ENCODE data around the gene GRK1.

GRK1 gene

DNA sequence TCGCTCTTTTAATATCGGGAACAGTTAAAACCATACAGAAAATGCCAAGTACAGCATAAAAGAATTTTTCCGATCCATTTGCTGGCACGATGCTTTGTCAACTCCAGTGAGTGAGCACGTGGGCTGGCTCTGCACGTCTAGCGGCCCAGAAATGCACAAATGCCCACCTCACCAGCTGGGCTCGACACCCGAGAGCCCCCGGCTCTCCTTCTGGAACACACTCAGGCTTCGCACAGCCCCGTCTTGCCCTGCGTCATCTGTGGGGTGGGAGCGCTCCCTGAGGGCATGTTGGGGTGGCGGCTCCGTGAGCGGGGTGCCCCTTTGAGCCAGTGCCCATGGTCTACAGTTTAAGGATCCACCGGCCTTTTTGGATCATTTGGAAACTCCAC lies 33.5 kb upstream of the GRK1 start:
- no peak for DNase-seq

DNA sequence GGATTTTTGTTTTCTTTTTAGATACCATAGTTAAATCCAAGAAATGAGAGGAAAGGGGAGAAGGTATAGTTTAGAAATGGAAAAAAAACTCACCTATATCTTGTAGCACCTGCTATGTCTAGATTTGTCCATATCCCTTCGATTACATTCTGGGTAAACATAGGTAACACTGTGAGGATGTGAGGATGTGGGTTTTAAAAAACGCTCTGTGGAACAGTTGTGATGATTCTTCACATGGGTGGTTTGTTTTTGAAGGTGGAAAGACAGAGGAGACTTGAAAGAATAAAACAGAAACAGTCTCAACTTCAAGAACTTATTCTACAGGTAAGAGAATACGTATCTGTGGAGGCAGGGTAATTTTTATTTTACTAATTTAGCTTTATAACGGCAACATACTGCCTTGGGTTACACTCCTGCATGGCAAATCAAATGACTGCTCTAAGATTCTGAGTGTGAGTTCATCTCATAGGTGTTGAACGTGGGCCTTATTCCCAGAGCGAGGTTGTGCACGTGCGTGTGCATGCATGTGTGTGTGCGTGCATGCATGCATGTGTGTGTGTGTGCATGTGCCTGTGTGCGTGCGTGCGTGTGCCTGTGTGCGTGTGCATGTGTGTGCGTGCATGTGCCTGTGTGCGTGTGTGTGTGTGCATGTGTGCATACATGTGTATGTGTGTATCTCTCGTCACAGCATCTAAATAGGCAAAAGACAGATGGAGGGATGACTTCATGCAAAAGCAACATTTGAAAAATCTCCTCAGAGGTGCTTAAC lies 32.6 kb upstream of the GRK1 start:
- DNase-seq = no peak

DNA sequence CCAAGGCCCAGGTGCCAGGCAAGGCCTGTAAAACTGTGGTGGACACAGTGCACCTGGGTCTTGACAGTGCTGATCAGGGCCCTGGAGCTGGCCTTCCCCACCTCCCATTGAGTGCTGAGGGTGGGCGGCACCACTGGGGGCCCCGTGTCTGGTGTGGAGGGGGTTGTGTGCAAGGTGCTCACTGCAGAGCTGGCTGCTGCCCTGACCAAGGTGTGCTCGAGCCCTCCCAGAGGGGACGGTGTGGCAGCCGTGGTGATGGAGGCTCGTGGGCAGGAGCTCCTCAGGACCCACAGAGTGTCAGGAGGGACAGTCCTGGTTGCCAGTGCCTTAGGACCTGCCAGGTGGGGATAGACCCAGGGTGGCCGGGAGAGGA lies 32.0 kb upstream of the GRK1 start:
- DNase-seq = no peak

DNA sequence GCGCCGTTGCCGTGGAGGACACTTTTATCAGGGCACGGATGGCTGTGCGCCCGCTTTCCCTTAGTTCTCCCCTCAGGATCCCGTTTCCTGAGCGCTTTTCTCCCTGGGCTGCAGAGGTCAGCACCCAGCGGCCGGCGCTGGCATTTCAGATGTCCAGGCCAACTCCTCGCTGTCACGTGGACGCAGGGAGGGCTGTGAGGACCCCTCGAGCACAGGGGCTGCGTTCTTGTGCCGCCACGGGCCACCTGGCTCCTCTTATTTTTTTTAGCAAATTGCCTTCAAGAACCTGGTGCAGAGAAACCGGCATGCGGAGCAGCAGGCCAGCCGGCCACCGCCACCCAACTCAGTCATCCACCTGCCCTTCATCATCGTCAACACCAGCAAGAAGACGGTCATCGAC lies 31.3 kb upstream of the GRK1 start:
- no peak for DNase-seq

DNA sequence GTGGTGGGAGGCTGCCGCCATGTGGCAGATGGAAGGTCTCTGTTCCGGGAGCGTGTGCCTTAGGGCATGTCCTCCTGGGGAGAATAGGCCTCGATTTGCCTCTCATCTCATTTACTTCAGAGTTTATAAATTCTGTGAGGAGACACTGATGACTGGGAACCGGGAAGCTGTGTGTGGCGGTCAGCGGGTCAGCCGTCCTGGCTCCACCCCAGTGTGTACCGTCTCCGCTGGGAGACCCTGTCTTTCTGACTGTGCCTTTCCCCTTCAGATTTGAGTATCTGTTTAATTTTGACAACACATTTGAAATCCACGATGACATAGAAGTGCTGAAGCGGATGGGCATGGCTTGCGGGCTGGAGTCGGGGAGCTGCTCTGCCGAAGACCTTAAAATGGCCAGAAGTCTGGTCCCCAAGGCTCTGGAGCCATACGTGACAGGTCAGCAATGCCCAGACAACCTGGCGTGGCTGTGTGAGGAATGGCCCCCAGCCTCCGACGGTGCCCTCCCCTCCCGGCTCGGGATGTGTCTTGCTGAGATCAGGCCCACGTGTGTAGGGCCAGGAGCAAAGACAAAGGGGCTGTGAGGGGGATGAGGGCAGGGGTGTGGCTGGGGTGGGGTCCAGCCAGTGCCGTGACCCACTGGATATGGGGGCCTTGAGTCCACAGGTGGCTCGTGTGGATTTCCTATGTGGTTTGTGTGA lies 30.6 kb upstream of the GRK1 start:
- no peak for DNase-seq

DNA sequence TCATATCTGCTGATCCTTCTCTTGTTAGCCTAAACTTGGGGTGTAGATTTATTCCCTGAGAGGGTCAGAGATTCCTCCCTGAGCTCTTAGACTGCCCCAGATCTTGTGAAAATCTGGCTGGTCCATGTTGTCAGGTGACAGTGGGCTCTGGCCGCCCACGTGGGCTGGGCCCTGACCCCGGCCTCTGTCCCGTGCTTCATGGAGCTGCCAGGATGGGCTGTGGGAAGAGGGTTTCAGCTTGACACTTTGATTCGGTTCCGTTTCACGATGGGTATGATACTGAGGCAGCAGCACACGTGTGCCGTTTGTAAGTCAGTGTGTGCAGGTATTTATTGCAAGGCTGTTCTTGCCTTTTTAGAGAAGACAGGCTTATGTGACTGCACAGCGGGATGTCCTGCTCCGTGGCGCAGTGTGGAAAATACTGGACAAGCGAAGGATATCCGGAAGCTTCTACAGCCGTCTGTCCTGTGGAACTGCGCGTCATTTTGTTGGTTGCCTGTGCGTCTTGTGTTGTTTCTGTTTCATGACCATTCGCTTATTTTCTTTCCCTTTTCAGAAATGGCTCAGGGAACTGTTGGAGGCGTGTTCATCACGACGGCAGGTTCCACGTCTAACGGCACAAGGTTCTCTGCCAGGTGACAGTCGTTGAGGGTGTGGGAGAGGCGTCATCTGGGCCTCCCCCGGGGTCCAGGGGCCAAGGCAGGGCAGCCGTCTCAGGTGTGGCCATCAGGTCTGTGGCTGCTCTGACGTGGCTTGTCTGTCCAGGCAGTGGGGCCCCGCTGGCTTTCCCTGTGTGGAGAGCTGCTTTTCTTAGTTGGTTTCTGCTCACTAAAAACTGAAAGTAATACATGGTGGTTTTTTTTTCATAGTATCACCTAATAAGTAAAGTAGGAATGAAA lies 29.5 kb upstream of the GRK1 start:
- DNase-seq = no peak

DNA sequence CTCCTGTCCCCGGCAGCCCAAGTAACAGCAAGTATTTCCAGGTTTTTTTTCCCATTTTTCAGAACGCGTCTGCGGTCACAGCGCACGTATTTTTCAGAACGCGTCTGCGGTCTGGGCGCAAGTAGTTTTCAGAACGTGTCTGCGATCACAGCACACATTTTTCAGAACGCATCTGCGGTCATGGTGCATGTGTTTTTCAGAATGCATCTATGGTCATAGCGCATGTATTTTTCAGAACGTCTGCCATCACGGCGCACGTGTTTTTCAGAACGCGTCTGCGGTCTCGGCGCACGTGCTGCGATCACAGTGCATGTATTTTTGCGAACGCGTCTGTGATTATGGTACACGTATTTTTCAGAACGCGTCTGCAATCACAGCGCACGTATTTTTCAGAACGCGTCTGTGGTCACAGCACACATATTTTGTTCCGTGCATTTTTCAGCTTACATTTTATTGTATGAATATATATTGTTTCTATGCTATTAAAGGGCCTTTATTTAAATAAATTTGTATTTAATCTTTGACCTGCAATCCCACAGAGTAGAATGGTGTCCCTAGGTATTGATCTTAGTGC lies 28.8 kb upstream of the GRK1 start:
- DNase-seq = no peak

DNA sequence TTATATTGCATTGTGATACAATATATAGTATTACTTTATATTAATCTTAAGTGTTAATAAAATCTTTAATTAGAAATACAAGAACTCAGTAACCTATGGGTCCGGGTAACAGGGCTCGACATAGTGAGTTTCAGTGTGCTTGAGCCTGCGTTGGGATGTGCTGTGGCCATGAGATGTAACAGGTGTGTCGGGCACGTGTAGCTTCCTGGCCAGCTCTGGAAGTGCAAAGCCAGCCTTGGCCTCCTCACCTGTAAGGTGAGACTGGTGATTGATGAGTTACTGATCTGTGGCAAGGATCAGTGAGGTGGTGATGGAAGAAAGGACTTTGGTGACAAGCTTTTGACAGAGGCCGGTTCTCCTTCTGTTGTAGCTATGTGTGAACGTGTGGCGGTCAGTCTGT lies 28.2 kb upstream of the GRK1 start:
- DNase-seq = no peak

DNA sequence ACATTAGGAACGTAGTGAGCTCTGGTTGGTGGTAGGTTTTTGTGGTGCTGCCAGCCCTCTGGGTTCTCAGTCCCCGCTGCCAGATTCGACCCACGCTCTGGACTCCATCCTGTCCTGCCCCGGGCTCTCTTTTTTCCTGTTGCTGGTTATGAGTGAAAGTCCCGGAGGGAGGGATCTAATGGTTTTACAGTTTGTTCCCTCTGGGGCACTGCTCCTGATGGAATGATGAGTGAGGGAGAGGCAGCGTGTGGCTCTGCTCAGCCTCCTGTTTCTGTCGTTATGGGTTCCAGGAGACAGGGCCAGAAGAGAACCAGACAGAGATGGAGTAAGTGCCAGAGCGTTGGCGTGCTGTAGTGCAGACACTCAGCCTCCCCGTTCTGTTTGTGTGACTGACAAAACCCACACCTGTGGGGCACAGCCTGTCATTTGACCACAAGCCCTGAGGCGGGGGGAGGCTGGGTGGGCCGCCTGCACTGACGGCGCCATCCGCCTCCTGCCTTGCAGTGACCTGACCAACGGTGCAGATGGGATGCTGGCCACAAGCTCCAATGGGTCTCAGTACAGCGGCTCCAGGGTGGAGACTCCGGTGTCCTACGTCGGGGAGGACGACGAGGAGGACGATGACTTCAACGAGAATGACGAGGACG lies 27.3 kb upstream of the GRK1 start:
- DNase-seq = no peak

DNA sequence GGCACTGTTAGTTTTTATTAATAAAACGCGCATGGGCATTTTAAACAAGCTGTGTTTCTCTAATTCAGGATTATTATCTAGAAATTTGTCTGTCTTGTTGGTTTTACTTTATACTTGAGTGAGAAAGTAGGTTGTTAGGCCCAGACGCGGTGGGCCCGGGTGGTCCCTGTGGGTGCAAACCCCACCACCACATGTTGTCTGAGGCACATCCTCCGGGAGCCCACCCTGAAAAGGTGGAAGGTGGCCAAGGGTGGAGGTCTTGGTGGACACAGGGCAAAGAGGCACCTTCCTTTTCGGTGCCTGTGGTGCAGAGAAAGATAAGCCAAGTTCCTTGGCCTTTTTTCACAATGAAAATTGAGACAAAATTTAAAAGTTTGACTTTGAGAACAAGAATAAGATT lies 25.6 kb upstream of the GRK1 start:
- no peak for DNase-seq

DNA sequence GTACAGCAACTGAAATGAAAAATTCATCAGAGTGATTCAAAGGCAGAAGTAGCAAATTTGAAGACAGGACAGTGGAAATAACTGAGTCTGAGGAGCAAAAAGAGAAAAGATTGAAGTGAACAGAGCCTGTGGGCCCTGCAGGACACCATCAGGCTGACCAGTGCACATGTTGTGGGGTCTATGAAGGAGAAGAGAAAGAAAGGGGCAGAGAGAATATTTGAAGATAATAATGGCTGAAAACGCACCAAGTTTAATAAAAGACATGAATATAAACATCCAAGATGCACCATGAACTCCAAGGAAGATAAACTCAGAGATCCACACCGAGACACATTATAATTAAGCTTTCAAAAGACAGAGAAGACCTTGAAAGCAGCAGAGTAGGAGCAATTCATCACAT lies 24.5 kb upstream of the GRK1 start:
- DNase-seq = no peak

DNA sequence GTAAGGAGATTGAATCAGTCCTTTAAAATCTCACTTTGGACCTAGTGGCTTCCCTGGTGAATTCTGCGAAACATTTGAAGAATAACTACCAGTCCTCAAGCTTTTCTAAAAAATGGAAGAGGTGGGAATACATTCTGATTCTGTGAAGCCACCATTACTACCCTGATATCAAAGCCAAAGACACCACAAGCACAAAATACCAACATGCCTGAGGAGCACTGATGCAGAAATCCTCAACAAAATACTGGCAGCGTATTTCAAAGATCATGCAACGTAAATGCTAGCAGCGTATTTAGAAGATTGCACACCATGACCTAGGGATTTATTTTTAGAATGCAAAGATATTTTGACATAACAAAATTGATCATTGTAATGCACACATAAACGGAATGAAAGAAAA lies 23.4 kb upstream of the GRK1 start:
- DNase-seq = no peak

DNA sequence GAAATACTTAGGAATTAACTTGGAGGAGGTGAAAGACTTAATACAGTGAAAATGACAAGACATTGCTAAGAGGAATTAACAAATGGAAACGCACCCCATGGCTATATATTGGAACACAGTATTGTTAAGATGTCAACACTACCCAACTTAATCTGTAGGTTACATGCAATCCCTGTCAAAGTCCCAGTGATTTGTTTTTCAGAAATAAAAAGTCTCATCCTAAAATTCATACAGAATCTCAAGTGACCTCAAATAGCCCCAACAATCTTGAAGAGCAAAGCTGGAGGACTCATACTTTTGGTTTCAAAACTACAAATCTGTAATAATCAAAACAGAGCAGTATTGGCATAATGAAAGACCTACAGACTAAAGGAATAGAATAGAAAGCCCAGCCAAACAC lies 22.2 kb upstream of the GRK1 start:
- DNase-seq = no peak

DNA sequence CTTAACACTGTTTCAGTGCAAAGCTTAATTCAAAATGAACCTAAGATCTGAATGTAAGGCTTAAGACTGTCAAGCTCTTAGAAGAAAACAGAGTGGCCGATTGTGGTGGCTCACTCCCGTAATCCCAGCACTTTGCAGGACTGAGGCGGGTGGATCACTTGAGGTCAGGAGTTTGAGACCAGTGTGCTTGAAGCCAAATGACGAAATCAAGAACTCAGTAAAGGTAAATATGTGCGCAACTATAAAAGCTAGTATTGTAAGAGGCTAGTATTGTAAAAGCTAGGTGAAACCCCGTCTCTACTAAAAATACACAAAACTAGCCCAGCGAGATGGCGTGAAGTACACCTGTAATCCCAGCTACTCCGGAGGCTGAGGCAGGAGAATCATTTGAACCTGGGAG lies 21.7 kb upstream of the GRK1 start:
- no peak for DNase-seq

DNA sequence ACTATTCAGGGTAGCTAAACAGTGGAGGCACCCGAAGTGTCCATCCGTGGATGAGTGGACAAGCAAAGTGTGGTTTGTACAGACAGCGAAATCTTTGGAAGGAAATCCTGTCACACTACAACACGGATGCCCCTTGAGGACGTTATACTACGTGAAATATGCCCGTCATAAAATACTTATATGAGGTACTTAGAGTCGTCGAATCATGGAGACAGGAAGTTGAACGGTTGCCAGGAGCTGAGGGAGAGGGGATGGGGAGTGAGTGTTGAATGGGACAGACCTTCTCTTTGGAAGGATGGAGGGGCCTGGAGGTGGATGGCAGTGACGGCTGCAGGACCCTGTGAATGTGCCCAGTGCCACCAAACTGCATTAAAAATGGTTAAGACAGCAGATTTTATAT lies 20.6 kb upstream of the GRK1 start:
- no peak for DNase-seq

DNA sequence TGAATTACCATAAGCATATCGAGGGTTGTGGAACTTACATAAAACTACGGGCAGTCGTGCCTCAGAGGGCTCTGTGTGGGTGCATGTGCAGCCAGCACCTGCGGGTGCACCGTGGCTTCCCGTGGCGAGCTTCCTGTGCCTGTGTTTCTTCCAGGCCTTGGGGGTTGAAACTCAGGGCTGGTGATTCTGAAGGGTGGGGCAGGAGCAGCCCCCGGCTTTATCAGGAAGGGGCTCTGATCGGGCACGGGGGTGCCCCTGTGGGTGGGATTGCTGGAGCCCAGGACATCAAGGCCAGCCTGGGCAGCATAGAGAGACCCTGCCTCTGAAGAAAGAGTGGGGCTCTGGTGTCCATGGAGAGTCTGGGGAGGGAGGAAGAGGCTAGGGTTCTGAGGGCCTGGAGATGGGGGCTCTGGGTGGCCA lies 20.1 kb upstream of the GRK1 start:
- no peak for DNase-seq

DNA sequence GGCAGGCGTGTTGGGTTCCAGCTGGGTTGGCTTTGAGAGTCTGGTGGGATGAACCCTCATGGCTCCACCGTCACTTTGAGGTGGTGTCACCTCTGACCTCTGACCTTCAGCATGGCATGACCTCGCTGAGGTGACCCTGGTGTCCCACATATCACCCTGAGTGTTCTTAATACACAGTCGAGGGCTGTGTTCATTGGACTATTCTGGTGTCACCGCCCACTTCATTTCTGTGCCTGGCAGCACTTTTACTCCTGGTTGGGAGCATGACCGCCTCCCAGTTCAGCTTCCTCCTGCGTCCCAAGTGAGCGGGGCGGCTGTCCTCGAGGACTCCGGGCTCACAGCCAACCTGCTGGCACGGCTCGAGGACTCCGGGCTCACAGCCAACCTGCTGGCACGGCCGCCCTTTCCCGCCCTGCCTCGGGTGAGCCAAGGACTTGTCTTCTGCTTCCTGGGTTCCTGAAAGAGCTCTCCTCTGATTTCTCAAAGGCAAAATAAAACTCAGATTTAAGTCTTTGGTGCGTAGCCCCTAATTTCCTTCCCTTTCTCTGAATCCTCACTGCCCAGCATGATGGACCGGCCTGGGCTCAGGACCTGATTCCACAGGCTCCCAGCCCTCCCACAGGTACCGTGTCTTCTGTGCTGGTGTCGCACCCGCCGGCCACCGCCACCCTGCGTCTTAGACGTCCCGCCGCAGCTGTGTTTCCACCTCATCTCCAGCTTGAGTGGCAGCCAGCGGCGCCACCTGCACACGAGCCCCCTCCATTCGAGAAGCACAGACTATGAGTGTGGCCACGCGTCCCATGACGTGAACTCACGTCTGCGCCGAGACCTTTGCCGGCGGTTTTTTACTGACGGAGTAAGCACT lies 19.4 kb upstream of the GRK1 start:
- DNase-seq = peak in 1 of 2 experiments; percentile 66

DNA sequence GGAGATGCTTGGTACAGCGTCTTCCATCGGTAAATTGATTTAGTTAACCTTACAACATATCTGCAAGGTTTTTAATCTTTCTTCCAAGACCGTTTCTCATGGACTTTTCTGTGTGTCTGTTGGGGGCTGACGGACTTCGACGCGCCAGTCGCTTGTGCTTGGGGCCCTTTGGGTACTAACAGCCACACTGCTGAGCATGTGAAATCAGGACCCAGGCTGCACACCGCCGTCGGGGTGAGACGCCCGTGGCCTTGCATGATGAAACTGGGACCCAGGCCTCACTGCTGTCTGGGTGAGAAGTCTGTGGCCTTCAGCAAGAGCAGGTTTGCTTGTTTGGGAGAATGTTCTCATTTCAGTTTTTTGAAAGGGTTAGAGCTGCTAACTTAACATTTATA lies 18.8 kb upstream of the GRK1 start:
- no peak for DNase-seq

DNA sequence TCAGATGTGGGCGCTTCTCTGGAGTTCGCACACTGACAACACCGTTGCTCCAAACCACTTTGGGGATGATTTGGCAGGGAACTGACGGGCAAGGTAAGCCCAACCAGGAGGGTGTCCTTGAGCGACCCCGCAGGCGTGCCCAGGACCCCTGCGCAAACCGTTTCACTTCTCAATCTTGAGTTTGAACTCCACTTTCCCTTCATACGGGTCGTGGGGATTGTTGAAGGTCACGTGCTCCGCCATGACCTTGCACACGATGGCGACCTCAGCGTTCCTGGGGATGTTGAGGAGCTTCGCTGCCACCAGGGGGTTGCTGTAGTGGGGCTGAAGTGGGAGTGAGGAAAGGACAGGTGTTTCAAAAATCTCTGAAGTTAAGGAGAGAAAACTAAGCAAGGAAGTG lies 17.8 kb upstream of the GRK1 start:
- DNase-seq = no peak

DNA sequence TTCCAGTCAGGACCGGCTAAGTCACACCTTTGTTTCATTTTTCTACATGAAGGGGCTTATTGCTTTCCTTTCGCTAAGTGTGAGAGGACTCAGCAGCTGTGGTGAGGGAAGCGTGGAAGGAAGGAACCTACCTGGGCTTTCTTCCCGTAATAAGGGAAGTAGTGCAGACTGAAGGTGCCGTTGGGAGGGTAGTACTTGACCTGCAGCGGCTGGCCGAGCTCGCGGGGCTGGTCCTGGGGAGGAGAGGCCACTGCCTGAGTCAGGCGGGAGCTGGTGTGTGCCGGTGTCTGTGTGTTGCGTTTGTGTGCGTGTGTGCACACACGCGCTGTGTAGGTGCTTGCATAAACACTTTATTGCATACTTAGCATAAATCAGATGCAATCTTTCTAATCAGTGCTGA lies 16.7 kb upstream of the GRK1 start:
- no peak for DNase-seq

DNA sequence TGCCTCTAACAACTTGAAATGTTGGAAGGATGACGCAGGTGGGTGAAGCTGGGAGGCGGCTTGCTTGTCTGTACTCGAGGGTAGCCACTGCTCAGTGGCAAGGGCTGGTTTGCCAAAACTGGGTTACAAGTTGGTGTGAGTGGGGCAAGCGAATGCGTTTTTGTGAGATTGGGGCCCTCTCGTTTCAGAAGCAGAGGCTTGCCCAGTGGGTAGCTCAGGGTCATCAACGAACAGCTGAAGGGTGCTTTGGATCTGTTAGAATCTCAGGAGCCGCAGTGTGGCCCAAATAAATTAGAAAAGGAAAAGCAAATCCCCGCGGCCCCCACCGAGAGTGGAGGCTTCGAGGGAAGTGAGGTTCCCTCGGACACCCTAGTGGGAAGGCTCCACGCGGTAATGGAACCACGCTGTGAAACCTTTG lies 16.3 kb upstream of the GRK1 start:
- no peak for DNase-seq

All from NCI-H446 (cell line).